A673 (cell line): ENCODE data around the gene SCGB1D1. TPM values are rescaled to one million over a fixed set of nuclear protein-coding genes. Genes with fewer than 3 reads are reported as not detected.

Experiments
- BruUV-seq: library from RNA; stranded (reverse); fragments of 400-500 nt; replicated peaks from 2 replicates; lab custom pipeline; 2021; lab: Mats Ljungman, UMichigan
- CTCF ChIA-PET: fragments of 300-600 bp; sonication (Branson Sonifier 250); formaldehyde crosslinking; loops from one replicate; lab custom pipeline; 2022; ENCODE audit warnings: antibody characterized with exemption; lab: Charles Lee
- POLR2A ChIA-PET: fragments of 300-600 bp; sonication (Branson Sonifier 250); formaldehyde crosslinking; loops from one replicate; lab custom pipeline; 2022; ENCODE audit warnings: antibody characterized with exemption; ENCODE audit not compliant: low non-redundant PET; lab: Charles Lee
- DNase-seq: peaks from one replicate; pipeline ENCODE4 v3.0.0-alpha.2; 2015; ENCODE audit warnings: low spot score
- H3K27ac ChIP-seq: fragments of 200-600 bp; sonication (generic); 2 replicates; pipeline ENCODE4 v1.5.1; 2016; ENCODE audit warnings: mixed run types, low read depth, mild to moderate bottlenecking, mixed read lengths, antibody characterized with exemption, low read length; ENCODE audit not compliant: poor library complexity, severe bottlenecking
- H3K27me3 ChIP-seq: fragments of 200-600 bp; sonication (generic); replicated peaks from 2 replicates; pipeline ENCODE4 v1.6.1; 2017; ENCODE audit warnings: mixed run types, low read depth, mild to moderate bottlenecking, mixed read lengths, antibody characterized with exemption, low read length; ENCODE audit not compliant: insufficient read depth, poor library complexity
- H3K36me3 ChIP-seq: fragments of 200-600 bp; sonication (generic); 2 replicates; pipeline ENCODE4 v1.6.1; 2016; ENCODE audit warnings: mixed run types, mild to moderate bottlenecking, mixed read lengths, antibody characterized with exemption, low read length; ENCODE audit not compliant: insufficient read depth, poor library complexity, severe bottlenecking
- H3K4me1 ChIP-seq: fragments of 200-600 bp; sonication (generic); 2 replicates; pipeline ENCODE4 v1.6.1; 2017; ENCODE audit warnings: mixed run types, mild to moderate bottlenecking, mixed read lengths, antibody characterized with exemption, low read length; ENCODE audit not compliant: insufficient read depth, poor library complexity, severe bottlenecking
- H3K4me3 ChIP-seq: fragments of 200-600 bp; sonication (generic); 2 replicates; pipeline ENCODE4 v1.5.1; 2016; ENCODE audit warnings: low read depth, mixed run types, mild to moderate bottlenecking, mixed read lengths, low read length; ENCODE audit not compliant: poor library complexity, severe bottlenecking
- H3K9me3 ChIP-seq: fragments of 200-600 bp; sonication (generic); 2 replicates; pipeline ENCODE4 v1.6.1; 2016; ENCODE audit warnings: mixed run types, low read depth, mild to moderate bottlenecking, mixed read lengths, antibody characterized with exemption, low read length; ENCODE audit not compliant: poor library complexity, severe bottlenecking
- CTCF ChIP-seq: fragments of 300-800, 200-600 bp; sonication (generic); conservative IDR thresholded peaks from 2 replicates; pipeline ENCODE4 v1.5.1; 2017; ENCODE audit warnings: low read depth, mild to moderate bottlenecking, antibody characterized with exemption, low read length, moderate library complexity, mixed read lengths
- EZH2 ChIP-seq: fragments of 200-600 bp; sonication (generic); IDR thresholded peaks from 2 replicates; pipeline ENCODE4 v1.6.1; 2017; ENCODE audit warnings: borderline replicate concordance, low read depth, mild to moderate bottlenecking, mixed read lengths, antibody characterized with exemption, low read length; ENCODE audit not compliant: poor library complexity, severe bottlenecking
- intact Hi-C: fragments of 100-400 bp; cut with micrococcal nuclease; formaldehyde crosslinking; loops from one replicate; pipeline ENCODE4 v1.10.0; 2022; ENCODE audit not compliant: unreplicated experiment
- total RNA-seq: library from RNA; stranded (reverse); gene quantifications from 2 replicates; pipeline ENCODE4 v1.2.3, GENCODE V29; 2021

The SCGB1D1 gene
- total RNA-seq, 1 experiment from 2014 or later: not detected

GRCh38 chr11:62233730-62234129, 43.7 kb downstream of the SCGB1D1 start:
- Histone ChIP-seq H3K27ac (no peak overlapping the region), H3K9me3 (no peaks in the 10 kb centered on the region), H3K4me3 (no peak overlapping the region), H3K4me1 (no peaks in the 10 kb centered on the region), H3K36me3 (no peaks in the 10 kb centered on the region), H3K27me3 (peaks cover 54% of the 10 kb centered on the region)
- CTCF ChIA-PET: interaction anchor here (0.7 kb wide), 1 partner anchor 24 kb away, joined by 5 read pairs; no protein-coding TSS in a partner anchor
- peak; percentile 31; the same call in 1 of the 2 replicates for TF ChIP-seq CTCF
- no peak for TF ChIP-seq EZH2
- POLR2A ChIA-PET: no interaction called here
- DNase-seq: no peak
- BruUV-seq: no TSS peak
- intact Hi-C loops: no loop called here

- no peaks in the 10 kb centered on the region for H3K36me3 ChIP-seq
- intact Hi-C loops: loop anchor here (5.0 kb wide), 1 partner anchor 76 kb away; no protein-coding TSS in a partner anchor
- POLR2A ChIA-PET: no interaction called here
- no peaks in the 10 kb centered on the region for H3K4me1 ChIP-seq
- H3K9me3 ChIP-seq: no peaks in the 10 kb centered on the region
- no peak for DNase-seq
- no TSS peak for BruUV-seq
- peaks cover 64% of the 10 kb centered on the region for H3K27me3 ChIP-seq
- no peak for TF ChIP-seq CTCF
- TF ChIP-seq EZH2: no peak
- CTCF ChIA-PET: no interaction called here
- no peak overlapping the region for H3K4me3 ChIP-seq
- no peak overlapping the region for H3K27ac ChIP-seq
Observed at GRCh38 chr11:62236187-62236586, 46.2 kb downstream of the SCGB1D1 start.

GRCh38 chr11:62237499-62237898, 47.5 kb downstream of the SCGB1D1 start:
- CTCF ChIA-PET: no interaction called here
- TF ChIP-seq EZH2 (no peak), CTCF (no peak)
- peaks cover 71% of the 10 kb centered on the region for H3K27me3 ChIP-seq
- intact Hi-C loops: loop anchor here (5.0 kb wide), 1 partner anchor 75 kb away; no protein-coding TSS in a partner anchor
- H3K36me3 ChIP-seq: no peaks in the 10 kb centered on the region
- no peaks in the 10 kb centered on the region for H3K4me1 ChIP-seq
- DNase-seq: no peak
- no peak overlapping the region for H3K27ac ChIP-seq
- POLR2A ChIA-PET: no interaction called here
- H3K4me3 ChIP-seq: no peak overlapping the region
- H3K9me3 ChIP-seq: no peaks in the 10 kb centered on the region
- BruUV-seq: no TSS peak
